OCI-LY3 (cell line): Measurements from ENCODE around the gene ZNF219.

Source experiments
- H2AFZ ChIP-seq: fragments of 200-600, 300-600 bp; shearing (Covaris generic); 2 replicates; pipeline ENCODE4 v1.6.0; 2014; ENCODE audit warnings: antibody characterized with exemption, low read depth, low read length
- H3K27ac ChIP-seq: fragments of 200-600, 300-600 bp; sonication (generic); 2 replicates; pipeline ENCODE4 v1.5.1; 2014; ENCODE audit warnings: mild to moderate bottlenecking, low read length, moderate library complexity, mixed read lengths
- H3K27me3 ChIP-seq: fragments of 200-600, 300-600 bp; sonication (generic); 2 replicates; pipeline ENCODE4 v1.6.1; 2014; ENCODE audit warnings: low read depth, low read length, mixed read lengths
- H3K36me3 ChIP-seq: fragments of 200-600, 300-600 bp; sonication (generic); replicated peaks from 2 replicates; pipeline ENCODE3; 2014; ENCODE audit warnings: low read depth, low read length, mixed read lengths
- H3K4me1 ChIP-seq: fragments of 300-600, 200-600 bp; sonication (generic); 2 replicates; pipeline ENCODE4 v1.6.1; 2014; ENCODE audit warnings: low read length, mixed read lengths
- H3K4me2 ChIP-seq: fragments of 200-600, 300-600 bp; sonication (generic); 2 replicates; pipeline ENCODE4 v1.6.1; 2014; ENCODE audit warnings: low read length, mixed read lengths
- H3K4me3 ChIP-seq: fragments of 300-600, 200-600 bp; sonication (generic); 2 replicates; pipeline ENCODE4 v1.5.1; 2014; ENCODE audit warnings: antibody characterized with exemption, mild to moderate bottlenecking, low read length, moderate library complexity
- H3K79me2 ChIP-seq: fragments of 300-600, 200-600 bp; shearing (Covaris generic); 2 replicates; pipeline ENCODE4 v1.6.1; 2014; ENCODE audit warnings: mild to moderate bottlenecking, low read length, mixed read lengths
- H3K9ac ChIP-seq: fragments of 300-600, 200-600 bp; shearing (Covaris generic); 2 replicates; pipeline ENCODE4 v1.6.0; 2014; ENCODE audit warnings: mild to moderate bottlenecking, low read length, moderate library complexity
- H3K9me3 ChIP-seq: fragments of 200-600, 300-600 bp; shearing (Covaris generic); 2 replicates; pipeline ENCODE4 v1.6.1; 2014; ENCODE audit warnings: low read length, mixed read lengths; ENCODE audit not compliant: insufficient read depth
- H4K20me1 ChIP-seq: fragments of 200-600, 300-600 bp; sonication (generic); 2 replicates; pipeline ENCODE4 v1.6.1; 2016; ENCODE audit warnings: low read length, mixed read lengths; ENCODE audit not compliant: insufficient read depth
- EZH2phosphoT487 ChIP-seq: fragments of 200-600 bp; shearing (Covaris generic); IDR thresholded peaks from 2 replicates; pipeline ENCODE4 v1.6.1; 2018; ENCODE audit warnings: antibody characterized with exemption, mixed run types, low read depth
- TF ChIP-seq, protein P1 (sequence below): fragments of 200-600, 300-600 bp; sonication (generic); IDR thresholded peaks from 2 replicates; pipeline ENCODE4 v1.5.1; 2014; ENCODE audit warnings: antibody characterized with exemption, low read length, low read depth

The ZNF219 gene

DNA sequence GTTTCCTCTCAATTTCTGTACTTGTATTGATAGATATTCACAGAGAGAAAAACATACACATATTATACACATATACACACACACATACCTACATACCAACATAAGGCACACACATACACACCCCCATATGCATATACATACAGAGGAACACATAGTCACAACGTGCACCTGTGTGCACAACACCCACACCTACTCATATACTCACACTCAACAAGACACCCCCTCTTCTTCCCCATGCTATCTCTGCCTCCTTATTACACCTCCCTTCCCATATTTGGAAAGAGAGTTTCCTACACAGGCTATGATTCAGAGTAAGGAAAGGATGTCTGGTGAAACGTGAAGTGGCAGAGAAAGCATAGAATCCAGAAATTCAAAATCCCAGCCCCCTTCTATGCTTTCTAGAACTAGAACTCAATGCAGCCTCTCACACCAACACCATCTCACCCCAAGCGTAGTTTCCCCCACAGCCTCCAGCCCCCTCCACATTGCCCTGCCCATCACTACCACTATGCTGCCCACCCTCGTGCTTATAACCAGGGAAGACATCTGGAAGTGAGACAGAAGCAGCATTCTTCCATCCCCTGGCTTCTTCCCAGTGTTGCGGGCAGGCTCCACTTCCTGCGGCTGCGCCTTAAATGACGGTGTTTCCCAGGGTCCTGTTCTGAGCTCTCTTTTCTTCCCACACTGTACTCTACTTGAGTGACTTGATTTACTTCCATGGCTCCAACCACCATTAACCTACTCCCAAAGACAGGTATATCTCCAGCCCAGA is 38.4 kb downstream of the ZNF219 start:
- H3K79me2 ChIP-seq = no peaks in the 10 kb centered on the region
- no peak overlapping the region for H3K9ac ChIP-seq
- no peaks in the 10 kb centered on the region for H3K9me3 ChIP-seq
- H3K4me3 ChIP-seq = no peak overlapping the region
- no peak overlapping the region for H3K4me2 ChIP-seq
- TF ChIP-seq EZH2phosphoT487 = no peak
- TF ChIP-seq, protein P1, sequence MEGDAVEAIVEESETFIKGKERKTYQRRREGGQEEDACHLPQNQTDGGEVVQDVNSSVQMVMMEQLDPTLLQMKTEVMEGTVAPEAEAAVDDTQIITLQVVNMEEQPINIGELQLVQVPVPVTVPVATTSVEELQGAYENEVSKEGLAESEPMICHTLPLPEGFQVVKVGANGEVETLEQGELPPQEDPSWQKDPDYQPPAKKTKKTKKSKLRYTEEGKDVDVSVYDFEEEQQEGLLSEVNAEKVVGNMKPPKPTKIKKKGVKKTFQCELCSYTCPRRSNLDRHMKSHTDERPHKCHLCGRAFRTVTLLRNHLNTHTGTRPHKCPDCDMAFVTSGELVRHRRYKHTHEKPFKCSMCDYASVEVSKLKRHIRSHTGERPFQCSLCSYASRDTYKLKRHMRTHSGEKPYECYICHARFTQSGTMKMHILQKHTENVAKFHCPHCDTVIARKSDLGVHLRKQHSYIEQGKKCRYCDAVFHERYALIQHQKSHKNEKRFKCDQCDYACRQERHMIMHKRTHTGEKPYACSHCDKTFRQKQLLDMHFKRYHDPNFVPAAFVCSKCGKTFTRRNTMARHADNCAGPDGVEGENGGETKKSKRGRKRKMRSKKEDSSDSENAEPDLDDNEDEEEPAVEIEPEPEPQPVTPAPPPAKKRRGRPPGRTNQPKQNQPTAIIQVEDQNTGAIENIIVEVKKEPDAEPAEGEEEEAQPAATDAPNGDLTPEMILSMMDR = no peak
- peaks cover 48% of the 10 kb centered on the region for H3K27me3 ChIP-seq
- no peaks in the 10 kb centered on the region for H4K20me1 ChIP-seq
- no peak overlapping the region for H3K27ac ChIP-seq
- H2AFZ ChIP-seq = no peak overlapping the region
- H3K36me3 ChIP-seq = no peaks in the 10 kb centered on the region
- no peaks in the 10 kb centered on the region for H3K4me1 ChIP-seq

- H3K79me2 ChIP-seq = no peaks in the 10 kb centered on the region
- H2AFZ ChIP-seq = no peak overlapping the region
- H4K20me1 ChIP-seq = no peaks in the 10 kb centered on the region
- no peaks in the 10 kb centered on the region for H3K36me3 ChIP-seq
- peaks cover 40% of the 10 kb centered on the region for H3K27me3 ChIP-seq
- TF ChIP-seq, protein P1 = no peak
- no peak for TF ChIP-seq EZH2phosphoT487
- H3K9me3 ChIP-seq = no peaks in the 10 kb centered on the region
- no peak overlapping the region for H3K4me2 ChIP-seq
- H3K4me3 ChIP-seq = no peak overlapping the region
- H3K9ac ChIP-seq = no peak overlapping the region
- H3K27ac ChIP-seq = no peak overlapping the region
- no peaks in the 10 kb centered on the region for H3K4me1 ChIP-seq
Measured at GRCh38 chr14:21058903-21059302, 39.6 kb downstream of the ZNF219 start.

DNA sequence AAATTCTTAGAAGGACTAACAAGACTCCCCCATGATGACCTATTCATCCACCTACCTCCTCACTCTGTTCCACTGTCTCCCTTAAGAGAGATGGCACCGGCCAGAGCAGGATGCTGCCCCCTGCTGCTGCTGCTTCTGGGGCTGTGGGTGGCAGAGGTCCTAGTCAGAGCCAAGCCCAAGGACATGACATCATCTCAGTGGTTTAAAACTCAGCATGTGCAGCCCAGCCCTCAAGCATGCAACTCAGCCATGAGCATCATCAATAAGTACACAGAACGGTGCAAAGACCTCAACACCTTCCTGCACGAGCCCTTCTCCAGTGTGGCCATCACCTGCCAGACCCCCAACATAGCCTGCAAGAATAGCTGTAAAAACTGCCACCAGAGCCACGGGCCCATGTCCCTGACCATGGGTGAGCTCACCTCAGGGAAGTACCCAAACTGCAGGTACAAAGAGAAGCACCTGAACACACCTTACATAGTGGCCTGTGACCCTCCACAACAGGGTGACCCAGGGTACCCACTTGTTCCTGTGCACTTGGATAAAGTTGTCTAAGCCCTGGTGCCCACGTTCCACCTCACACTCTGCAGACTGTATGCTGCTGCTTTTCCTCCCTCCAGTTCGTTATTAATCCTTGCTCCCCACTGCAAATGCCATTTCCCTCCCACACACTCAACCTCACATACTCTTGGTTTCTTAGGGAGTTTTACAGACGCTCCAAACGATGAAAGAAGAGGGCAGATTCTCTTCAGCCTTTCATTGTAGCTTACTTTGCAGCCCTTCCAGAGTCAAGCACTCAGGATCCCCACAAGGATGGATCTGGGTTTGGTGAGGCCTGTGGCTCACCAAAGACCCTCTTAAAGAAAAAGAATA is 40.4 kb downstream of the ZNF219 start, which contains the start of gene RNASE8:
Gene RNASE8 (plus strand): TSS at position 20 of the 873 bp plus-strand sequence. CDS start 71 bp downstream, at position 91.
- no peaks in the 10 kb centered on the region for H3K36me3 ChIP-seq
- no peak within 1 kb of the TSS for H2AFZ ChIP-seq
- no peak within 1 kb of the TSS for H3K4me2 ChIP-seq

More for the DNA sequence above, 40.4 kb downstream of the ZNF219 start, which contains the start of gene RNASE8:
- Histone ChIP-seq H3K9ac (no peak within 1 kb of the TSS), H3K79me2 (no peaks in the 10 kb centered on the region), H3K27ac (no peak within 1 kb of the TSS), H3K4me1 (no peaks in the 10 kb centered on the region), H4K20me1 (no peaks in the 10 kb centered on the region), H3K27me3 (peaks cover 31% of the 10 kb centered on the region), H3K9me3 (no peaks in the 10 kb centered on the region), H3K4me3 (no peak within 1 kb of the TSS)
- TF ChIP-seq, protein P1 = peak; percentile 20; the same call in 1 of the 2 replicates
- TF ChIP-seq EZH2phosphoT487 = no peak
